Transverse colon (tissue), 4 donors: ENCODE measurements around the gene TTC39C.

Source experiments
- EP300 ChIP-seq: sonication (generic); formaldehyde crosslinking; IDR thresholded peaks from one replicate; pipeline ENCODE4 v1.6.1; 2017; ENCODE audit warnings: antibody characterized with exemption, low read depth
- POLR2A ChIP-seq: fragments of 450-650 bp; IDR thresholded peaks from one replicate; pipeline ENCODE4 v1.6.1; 2016; ENCODE audit warnings: antibody characterized with exemption, mild to moderate bottlenecking, moderate library complexity
- POLR2AphosphoS5 ChIP-seq, 3 donors: sonication (generic); formaldehyde crosslinking; IDR thresholded peaks; one replicate each; pipeline ENCODE4 v1.6.1; 2016; ENCODE audit warnings: antibody characterized with exemption in 3 of 3
- TF ChIP-seq, protein P1 (sequence below), 5 experiments: fragments of 200-600 bp in 3 of 5; fragments of 450-650 bp in 2 of 5; sonication (generic) in 3 of 5; IDR thresholded peaks; 1 replicate in 2 of 5; 2 replicates in 3 of 5; pipeline ENCODE4 v1.5.1; 2016 to 2017; ENCODE audit warnings: antibody characterized with exemption in 5 of 5, inconsistent platforms in 3 of 5, mild to moderate bottlenecking in 2 of 5, moderate library complexity in 1 of 5

DNA sequence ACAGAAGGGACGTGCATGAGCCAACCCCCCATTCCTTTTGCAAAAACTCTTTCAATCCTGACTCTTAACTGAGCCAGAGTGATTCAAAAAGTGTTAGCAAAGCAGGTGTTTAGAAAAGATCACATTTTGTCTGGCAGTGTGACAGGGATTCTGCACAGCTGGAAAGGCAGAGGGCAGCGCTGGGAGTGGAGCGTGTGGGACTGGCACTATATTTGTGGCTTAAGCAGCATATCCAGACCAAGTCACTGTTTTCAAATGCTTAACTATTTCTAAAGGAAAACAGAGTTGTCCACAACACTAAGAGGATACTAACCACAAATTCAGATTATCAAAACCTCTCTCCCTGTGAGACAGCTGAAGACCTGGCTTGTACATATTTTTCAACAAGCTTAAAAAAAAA lies 143.3 kb downstream of the TTC39C start:
- TF ChIP-seq EP300, result no peak
- no peak for TF ChIP-seq POLR2AphosphoS5 (IDR thresholded peaks at IDR 0.05)
- no peak for TF ChIP-seq POLR2A
- TF ChIP-seq, protein P1, sequence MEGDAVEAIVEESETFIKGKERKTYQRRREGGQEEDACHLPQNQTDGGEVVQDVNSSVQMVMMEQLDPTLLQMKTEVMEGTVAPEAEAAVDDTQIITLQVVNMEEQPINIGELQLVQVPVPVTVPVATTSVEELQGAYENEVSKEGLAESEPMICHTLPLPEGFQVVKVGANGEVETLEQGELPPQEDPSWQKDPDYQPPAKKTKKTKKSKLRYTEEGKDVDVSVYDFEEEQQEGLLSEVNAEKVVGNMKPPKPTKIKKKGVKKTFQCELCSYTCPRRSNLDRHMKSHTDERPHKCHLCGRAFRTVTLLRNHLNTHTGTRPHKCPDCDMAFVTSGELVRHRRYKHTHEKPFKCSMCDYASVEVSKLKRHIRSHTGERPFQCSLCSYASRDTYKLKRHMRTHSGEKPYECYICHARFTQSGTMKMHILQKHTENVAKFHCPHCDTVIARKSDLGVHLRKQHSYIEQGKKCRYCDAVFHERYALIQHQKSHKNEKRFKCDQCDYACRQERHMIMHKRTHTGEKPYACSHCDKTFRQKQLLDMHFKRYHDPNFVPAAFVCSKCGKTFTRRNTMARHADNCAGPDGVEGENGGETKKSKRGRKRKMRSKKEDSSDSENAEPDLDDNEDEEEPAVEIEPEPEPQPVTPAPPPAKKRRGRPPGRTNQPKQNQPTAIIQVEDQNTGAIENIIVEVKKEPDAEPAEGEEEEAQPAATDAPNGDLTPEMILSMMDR (IDR thresholded peaks at IDR 0.05), result no peak
